ENCODE measurements around the gene OPN1MW. TPM values are rescaled to one million over a fixed set of nuclear protein-coding genes. Genes with fewer than 3 reads are reported as not detected.
"Not testable (repeated sequence)": the region's sequence is repeated elsewhere in the genome, so short reads cannot be mapped to it uniquely, and the experiment has no call there.

The OPN1MW gene
- total and polyA plus RNA-seq, 9 of the 15 experiments (the other 6 are each of a cell fraction or from before 2014, with no cell fraction given): not detected

DNA sequence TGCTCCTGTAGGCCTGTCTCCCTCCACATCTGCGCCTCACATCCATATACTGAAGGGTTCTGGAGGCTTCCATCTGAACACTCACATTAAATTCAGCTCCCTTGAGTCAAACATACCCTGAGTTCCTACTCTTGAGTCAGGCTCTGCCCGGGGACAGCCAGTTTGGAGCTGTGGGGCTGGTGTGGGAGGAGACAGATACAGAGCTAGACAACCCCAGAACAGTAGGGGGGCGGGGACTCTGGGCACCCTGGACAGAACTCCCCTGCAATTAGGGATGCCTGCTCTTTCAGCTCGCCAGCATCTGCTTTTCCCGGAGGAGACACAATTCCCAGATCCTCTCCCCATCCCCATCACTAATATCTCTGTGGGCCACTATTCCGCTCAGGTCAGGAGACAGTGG, 42.9 kb downstream of the OPN1MW start:
- H3K9me1 ChIP-seq (ENCODE audit: control insufficient read depth, insufficient read depth, low read length); H3K36me3 ChIP-seq (ENCODE audit: control insufficient read depth, insufficient read depth, low read length); H3K4me3 ChIP-seq; H3K27ac ChIP-seq (ENCODE audit: extremely low read depth, low read depth, low read length); H3K9ac ChIP-seq (ENCODE audit: insufficient read depth in 1 of 2, low read depth in 2 of 2, low read length in 2 of 2); H3K79me2 ChIP-seq (ENCODE audit: control insufficient read depth, insufficient read depth, low read length); H3K4me2 ChIP-seq (ENCODE audit: insufficient read depth, low read length); H3K9me3 ChIP-seq (replicated peaks; ENCODE audit: control insufficient read depth, insufficient read depth, low read depth, low read length); intact Hi-C loops (cut with micrococcal nuclease); CTCF ChIA-PET (ENCODE audit: low intra/inter-chr PET ratio); POLR2A ChIA-PET; H3K4me1 ChIP-seq (replicated peaks in 1 of 2; ENCODE audit: control insufficient read depth in 2 of 2, insufficient read depth in 2 of 2, low read length in 2 of 2); DNase-seq (ENCODE audit: extremely low read depth in 1 of 4, low spot score in 3 of 4); H4K20me1 ChIP-seq (replicated peaks; ENCODE audit: control insufficient read depth, insufficient read depth, low read length); BruUV-seq (replicated peaks); H3K27me3 ChIP-seq (ENCODE audit: control insufficient read depth in 2 of 2, insufficient read depth in 2 of 2, low read length in 2 of 2); H2AFZ ChIP-seq (ENCODE audit: low read depth, low read length); FAIRE-seq: not testable (repeated sequence)
- peak; percentile 49 for ATAC-seq
- in situ Hi-C loops (cut with MboI): loop anchor here (10.0 kb wide), 1 partner anchor 80 kb away; the partner anchor contains the start of gene OPN1LW
- WGBS (ENCODE audit: insufficient coverage, low coverage, missing lambda C conversion rate): no CpG with 5 or more reads among the region's 6 CpGs

DNA sequence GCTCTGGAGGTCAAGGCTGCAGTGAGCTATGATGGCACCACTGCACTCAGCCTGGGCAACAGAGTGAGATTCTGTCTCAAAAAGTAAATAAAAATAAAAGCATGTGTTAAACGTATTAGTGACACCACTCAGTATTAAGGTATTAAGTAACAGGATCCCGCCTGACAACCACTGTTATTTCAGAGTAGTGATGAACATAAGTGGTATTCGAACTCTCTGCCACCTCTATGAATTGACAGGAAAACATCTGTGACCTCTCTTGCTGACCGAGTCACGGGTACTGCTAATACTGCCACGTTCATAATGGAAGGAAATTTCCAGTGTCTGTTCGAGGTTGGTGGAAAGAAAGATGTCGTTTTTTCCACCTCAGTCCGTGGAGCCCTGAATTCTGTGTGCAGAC, 44.3 kb downstream of the OPN1MW start:
- H3K4me1 ChIP-seq (replicated peaks in 1 of 2; ENCODE audit: control insufficient read depth in 2 of 2, insufficient read depth in 2 of 2, low read length in 2 of 2); H3K4me2 ChIP-seq (ENCODE audit: insufficient read depth, low read length); H3K4me3 ChIP-seq; H3K9me1 ChIP-seq (ENCODE audit: control insufficient read depth, insufficient read depth, low read length); ATAC-seq; H3K27ac ChIP-seq (ENCODE audit: extremely low read depth, low read depth, low read length); intact Hi-C loops (cut with micrococcal nuclease); H4K20me1 ChIP-seq (replicated peaks; ENCODE audit: control insufficient read depth, insufficient read depth, low read length); DNase-seq (ENCODE audit: extremely low read depth in 1 of 4, low spot score in 3 of 4); BruUV-seq (replicated peaks); POLR2A ChIA-PET; CTCF ChIA-PET (ENCODE audit: low intra/inter-chr PET ratio); H2AFZ ChIP-seq (ENCODE audit: low read depth, low read length); H3K9ac ChIP-seq (ENCODE audit: insufficient read depth in 1 of 2, low read depth in 2 of 2, low read length in 2 of 2); H3K27me3 ChIP-seq (ENCODE audit: control insufficient read depth in 2 of 2, insufficient read depth in 2 of 2, low read length in 2 of 2); H3K9me3 ChIP-seq (replicated peaks; ENCODE audit: control insufficient read depth, insufficient read depth, low read depth, low read length); FAIRE-seq; H3K79me2 ChIP-seq (ENCODE audit: control insufficient read depth, insufficient read depth, low read length); H3K36me3 ChIP-seq (ENCODE audit: control insufficient read depth, insufficient read depth, low read length): not testable (repeated sequence)
- whole genome bisulfite sequencing (ENCODE audit: insufficient coverage, low coverage, missing lambda C conversion rate): no CpG with 5 or more reads among the region's 9 CpGs
- in situ Hi-C loops (cut with MboI): loop anchor here (10.0 kb wide), 1 partner anchor 82 kb away; the partner anchor contains the start of gene OPN1LW

DNA sequence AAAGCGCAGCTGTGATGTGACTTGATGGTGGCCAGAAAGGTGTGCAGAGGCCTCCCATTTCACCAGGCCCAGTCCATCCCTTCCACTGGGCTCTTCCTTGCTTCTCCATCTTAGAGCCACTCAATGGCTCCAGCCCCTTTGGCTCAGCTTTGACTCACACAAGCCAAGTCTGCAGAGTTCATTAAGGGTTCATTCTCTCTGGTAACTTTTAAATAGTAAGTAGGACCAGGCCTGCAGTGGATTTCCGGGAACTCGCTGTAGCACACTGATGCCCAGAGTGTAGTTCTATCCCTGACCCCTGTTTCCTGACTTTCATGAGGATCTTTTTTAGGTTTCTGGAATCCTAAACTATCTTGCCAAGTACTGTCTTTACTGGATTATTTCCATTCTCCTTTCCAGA, 49.0 kb downstream of the OPN1MW start:
- no CpG with 5 or more reads among the region's 3 CpGs for WGBS (ENCODE audit: insufficient coverage, low coverage, missing lambda C conversion rate)
- DNase-seq (ENCODE audit: extremely low read depth in 1 of 4, low spot score in 3 of 4); H3K36me3 ChIP-seq (ENCODE audit: control insufficient read depth, insufficient read depth, low read length); H3K9me3 ChIP-seq (replicated peaks; ENCODE audit: control insufficient read depth, insufficient read depth, low read depth, low read length); H3K4me1 ChIP-seq (replicated peaks in 1 of 2; ENCODE audit: control insufficient read depth in 2 of 2, insufficient read depth in 2 of 2, low read length in 2 of 2); H3K27me3 ChIP-seq (ENCODE audit: control insufficient read depth in 2 of 2, insufficient read depth in 2 of 2, low read length in 2 of 2); H3K27ac ChIP-seq (ENCODE audit: extremely low read depth, low read depth, low read length); FAIRE-seq; ATAC-seq; H3K9me1 ChIP-seq (ENCODE audit: control insufficient read depth, insufficient read depth, low read length); CTCF ChIA-PET (ENCODE audit: low intra/inter-chr PET ratio); intact Hi-C loops (cut with micrococcal nuclease); BruUV-seq (replicated peaks); H4K20me1 ChIP-seq (replicated peaks; ENCODE audit: control insufficient read depth, insufficient read depth, low read length); H3K9ac ChIP-seq (ENCODE audit: insufficient read depth in 1 of 2, low read depth in 2 of 2, low read length in 2 of 2); POLR2A ChIA-PET; H3K4me2 ChIP-seq (ENCODE audit: insufficient read depth, low read length); H3K79me2 ChIP-seq (ENCODE audit: control insufficient read depth, insufficient read depth, low read length); H2AFZ ChIP-seq (ENCODE audit: low read depth, low read length); in situ Hi-C loops (cut with MboI); H3K4me3 ChIP-seq: not testable (repeated sequence)

DNA sequence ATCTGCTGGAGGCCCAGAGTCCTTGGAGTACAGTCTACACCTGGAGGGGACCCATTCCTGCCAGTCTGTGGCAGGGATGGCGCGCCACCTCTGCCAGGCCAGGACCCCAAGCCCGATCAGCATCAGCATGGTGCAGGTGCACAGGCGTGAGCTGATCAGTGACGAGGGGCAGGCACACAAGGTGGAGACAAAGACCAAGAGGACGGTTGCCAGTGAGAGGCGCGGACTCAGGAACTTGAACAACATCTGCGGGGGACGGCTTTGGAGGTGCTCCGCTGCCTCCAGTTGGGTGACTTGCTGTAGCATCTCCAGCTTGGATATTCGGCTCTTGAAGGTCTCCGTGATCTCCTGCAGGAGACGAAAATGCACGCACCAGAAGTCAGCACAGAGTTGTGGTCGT, 51.2 kb downstream of the OPN1MW start:
- H3K9me1 ChIP-seq (ENCODE audit: control insufficient read depth, insufficient read depth, low read length); intact Hi-C loops (cut with micrococcal nuclease); H3K36me3 ChIP-seq (ENCODE audit: control insufficient read depth, insufficient read depth, low read length); H4K20me1 ChIP-seq (replicated peaks; ENCODE audit: control insufficient read depth, insufficient read depth, low read length); CTCF ChIA-PET (ENCODE audit: low intra/inter-chr PET ratio); H3K9ac ChIP-seq (ENCODE audit: insufficient read depth in 1 of 2, low read depth in 2 of 2, low read length in 2 of 2); H3K4me2 ChIP-seq (ENCODE audit: insufficient read depth, low read length); H3K27me3 ChIP-seq (ENCODE audit: control insufficient read depth in 2 of 2, insufficient read depth in 2 of 2, low read length in 2 of 2); BruUV-seq (replicated peaks); H3K4me3 ChIP-seq; FAIRE-seq; H3K4me1 ChIP-seq (replicated peaks in 1 of 2; ENCODE audit: control insufficient read depth in 2 of 2, insufficient read depth in 2 of 2, low read length in 2 of 2); H3K27ac ChIP-seq (ENCODE audit: extremely low read depth, low read depth, low read length); DNase-seq (ENCODE audit: extremely low read depth in 1 of 4, low spot score in 3 of 4); in situ Hi-C loops (cut with MboI); POLR2A ChIA-PET; H3K79me2 ChIP-seq (ENCODE audit: control insufficient read depth, insufficient read depth, low read length); H2AFZ ChIP-seq (ENCODE audit: low read depth, low read length); H3K9me3 ChIP-seq (replicated peaks; ENCODE audit: control insufficient read depth, insufficient read depth, low read depth, low read length): not testable (repeated sequence)
- peak; percentile 51 for ATAC-seq
- WGBS (ENCODE audit: insufficient coverage, low coverage, missing lambda C conversion rate): no CpG with 5 or more reads among the region's 16 CpGs

All from K562 (cell line).